Measurements from ENCODE around the gene KCTD4.

The KCTD4 gene

DNA sequence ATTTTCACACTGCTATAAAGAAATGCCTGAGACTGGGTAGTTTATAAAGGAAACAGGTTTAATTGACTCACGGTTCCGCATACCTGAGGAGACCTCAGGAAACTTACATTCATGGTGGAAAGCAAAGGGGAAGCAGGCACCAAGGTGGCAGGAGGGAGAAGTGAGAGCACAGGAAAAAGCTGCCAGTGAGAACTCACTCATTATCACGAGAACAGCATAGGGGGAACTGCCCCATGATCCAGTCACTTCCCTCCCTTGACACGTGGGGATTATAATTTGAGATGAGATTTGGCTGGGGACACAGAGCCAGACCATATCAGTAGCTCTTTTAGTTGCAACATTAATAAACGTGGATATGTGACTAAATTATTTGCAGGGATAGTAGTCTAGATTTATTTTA lies 4.3 kb upstream of the KCTD4 start:
- no peak overlapping the region for H3K4me3 ChIP-seq (replicated peaks; ENCODE audit: low read depth, low read length)
- no peak for DNase-seq (ENCODE audit: low read depth)
- TF ChIP-seq, protein P1, sequence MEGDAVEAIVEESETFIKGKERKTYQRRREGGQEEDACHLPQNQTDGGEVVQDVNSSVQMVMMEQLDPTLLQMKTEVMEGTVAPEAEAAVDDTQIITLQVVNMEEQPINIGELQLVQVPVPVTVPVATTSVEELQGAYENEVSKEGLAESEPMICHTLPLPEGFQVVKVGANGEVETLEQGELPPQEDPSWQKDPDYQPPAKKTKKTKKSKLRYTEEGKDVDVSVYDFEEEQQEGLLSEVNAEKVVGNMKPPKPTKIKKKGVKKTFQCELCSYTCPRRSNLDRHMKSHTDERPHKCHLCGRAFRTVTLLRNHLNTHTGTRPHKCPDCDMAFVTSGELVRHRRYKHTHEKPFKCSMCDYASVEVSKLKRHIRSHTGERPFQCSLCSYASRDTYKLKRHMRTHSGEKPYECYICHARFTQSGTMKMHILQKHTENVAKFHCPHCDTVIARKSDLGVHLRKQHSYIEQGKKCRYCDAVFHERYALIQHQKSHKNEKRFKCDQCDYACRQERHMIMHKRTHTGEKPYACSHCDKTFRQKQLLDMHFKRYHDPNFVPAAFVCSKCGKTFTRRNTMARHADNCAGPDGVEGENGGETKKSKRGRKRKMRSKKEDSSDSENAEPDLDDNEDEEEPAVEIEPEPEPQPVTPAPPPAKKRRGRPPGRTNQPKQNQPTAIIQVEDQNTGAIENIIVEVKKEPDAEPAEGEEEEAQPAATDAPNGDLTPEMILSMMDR (IDR thresholded peaks at IDR 0.05; ENCODE audit: low read length, missing control alignments), result no peak

- TF ChIP-seq, protein P1 (IDR thresholded peaks at IDR 0.05; ENCODE audit: low read length, missing control alignments), result no peak
- DNase-seq (ENCODE audit: low read depth), result no peak
- H3K4me3 ChIP-seq (replicated peaks; ENCODE audit: low read depth, low read length), result no peak overlapping the region
These were observed 1.1 kb downstream of the KCTD4 start for GRCh38 chr13:45199711-45200110.

GRCh38 chr13:45198924-45199323 lies 1.9 kb downstream of the KCTD4 start:
- TF ChIP-seq, protein P1 (IDR thresholded peaks at IDR 0.05; ENCODE audit: low read length, missing control alignments), result no peak
- H3K4me3 ChIP-seq (replicated peaks; ENCODE audit: low read depth, low read length), result no peak overlapping the region
- DNase-seq (ENCODE audit: low read depth), result no peak

DNA sequence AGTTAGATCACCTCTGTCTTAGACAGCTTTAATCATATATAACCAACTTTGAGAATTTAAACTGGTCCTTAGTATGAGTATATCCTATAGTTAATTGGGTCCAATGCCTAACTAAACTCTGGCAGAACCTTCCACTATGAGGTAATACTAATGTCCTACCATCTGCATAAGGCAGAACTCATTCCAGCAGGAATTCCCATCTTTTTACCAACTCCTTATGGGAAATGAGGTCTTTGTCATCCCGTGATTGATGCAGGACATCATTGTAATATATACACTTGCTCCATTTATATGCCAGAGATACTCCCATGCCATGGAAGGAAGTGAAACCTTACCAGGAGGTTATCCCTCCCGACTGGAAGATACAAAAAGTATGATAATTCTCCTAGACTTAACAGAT lies 2.8 kb downstream of the KCTD4 start:
- H3K4me3 ChIP-seq (replicated peaks; ENCODE audit: low read depth, low read length), result no peak overlapping the region
- DNase-seq (ENCODE audit: low read depth), result no peak
- TF ChIP-seq, protein P1 (IDR thresholded peaks at IDR 0.05; ENCODE audit: low read length, missing control alignments), result no peak

GRCh38 chr13:45196622-45197021 lies 4.2 kb downstream of the KCTD4 start:
- peak; percentile 25 for DNase-seq (ENCODE audit: low read depth)
- H3K4me3 ChIP-seq (replicated peaks; ENCODE audit: low read depth, low read length), result no peak overlapping the region
- TF ChIP-seq, protein P1 (IDR thresholded peaks at IDR 0.05; ENCODE audit: low read length, missing control alignments), result no peak

GRCh38 chr13:45196096-45196495 lies 4.7 kb downstream of the KCTD4 start:
- H3K4me3 ChIP-seq (replicated peaks; ENCODE audit: low read depth, low read length), result no peak overlapping the region
- DNase-seq (ENCODE audit: low read depth), result peak; percentile 36
- TF ChIP-seq, protein P1 (IDR thresholded peaks at IDR 0.05; ENCODE audit: low read length, missing control alignments), result no peak

- TF ChIP-seq, protein P1 (IDR thresholded peaks at IDR 0.05; ENCODE audit: low read length, missing control alignments), result no peak
- DNase-seq (ENCODE audit: low read depth), result no peak
- no peak overlapping the region for H3K4me3 ChIP-seq (replicated peaks; ENCODE audit: low read depth, low read length)
These were observed 5.4 kb downstream of the KCTD4 start for GRCh38 chr13:45195421-45195820.

Measured in fibroblast of pulmonary artery (primary cell).